H1 (cell line): ENCODE results near the gene AATK. TPM values are rescaled to one million over a fixed set of nuclear protein-coding genes. Genes with fewer than 3 reads are reported as not detected.

Experiments used
- EZH2 ChIP-seq: fragments of 200-600 bp; sonication (generic); IDR thresholded peaks from 2 replicates; pipeline ENCODE4 v1.7.1; 2012; ENCODE audit warnings: low read depth, mild to moderate bottlenecking, moderate library complexity, low read length, inconsistent platforms; ENCODE audit not compliant: severe bottlenecking
- FOSL1 ChIP-seq: IDR thresholded peaks from 2 replicates; pipeline ENCODE4 v1.6.1; 2011; ENCODE audit warnings: mild to moderate bottlenecking, low read depth, low read length, moderate library complexity; ENCODE audit not compliant: insufficient read depth
- JUND ChIP-seq: IDR thresholded peaks from 2 replicates; pipeline ENCODE4 v1.6.1; 2011; ENCODE audit warnings: mild to moderate bottlenecking, improper control_type of control experiment, low read length
- KDM4A ChIP-seq: IDR thresholded peaks from one replicate; pipeline ENCODE4 v1.7.1; 2012; ENCODE audit warnings: low read depth, mild to moderate bottlenecking, moderate library complexity, low read length, inconsistent platforms; ENCODE audit not compliant: severe bottlenecking
- SIRT6 ChIP-seq: IDR thresholded peaks from one replicate; pipeline ENCODE4 v1.7.1; 2012; ENCODE audit warnings: low read length, inconsistent platforms
- TAF1 ChIP-seq: IDR thresholded peaks from 2 replicates; pipeline ENCODE4 v1.6.1; 2011; ENCODE audit warnings: mild to moderate bottlenecking, low read depth, low read length
- TAF7 ChIP-seq: optimal IDR thresholded peaks from 2 replicates; pipeline ENCODE3; 2011; ENCODE audit warnings: low read depth, mild to moderate bottlenecking, inconsistent platforms, low read length, moderate library complexity, borderline replicate concordance
- TCF12 ChIP-seq: IDR thresholded peaks from 2 replicates; pipeline ENCODE4 v1.6.1; 2011; ENCODE audit warnings: low read depth, mild to moderate bottlenecking, low read length
- polyA plus RNA-seq, 7 experiments: library from polyadenylated mRNA; depleted of rRNA in 3 of 7; stranded (reverse) in 5 of 7; unstranded in 2 of 7; fragments of >200 nt in 5 of 7; fragments of 200-250 nt in 2 of 7; gene quantifications; 1 replicate in 5 of 7; 2 replicates in 1 of 7; 4 replicates in 1 of 7; pipeline versions ENCODE4 v1.2.1 to v1.2.3, GENCODE V29; 2011 to 2013; ENCODE audit warnings: missing spikeins in 2 of 7, mixed read lengths in 2 of 7
- total RNA-seq: library from RNA; stranded (reverse); fragmentation: NEBNext Ultra II Directional; extraction: Animal tissue kit (Norgen Biotek cat#: 25700); gene quantifications from 2 replicates; pipeline ENCODE4 v1.2.1, GENCODE V29; 2021
- TF ChIP-seq, protein P1 (sequence below): IDR thresholded peaks from 2 replicates; pipeline ENCODE4 v1.6.1; 2012; ENCODE audit warnings: inconsistent platforms

Gene AATK
- total and polyA plus RNA-seq, 2 of the 8 experiments (the other 6 are each of a cell fraction or from before 2014, with no cell fraction given): 1.7 to 3.5 TPM

DNA sequence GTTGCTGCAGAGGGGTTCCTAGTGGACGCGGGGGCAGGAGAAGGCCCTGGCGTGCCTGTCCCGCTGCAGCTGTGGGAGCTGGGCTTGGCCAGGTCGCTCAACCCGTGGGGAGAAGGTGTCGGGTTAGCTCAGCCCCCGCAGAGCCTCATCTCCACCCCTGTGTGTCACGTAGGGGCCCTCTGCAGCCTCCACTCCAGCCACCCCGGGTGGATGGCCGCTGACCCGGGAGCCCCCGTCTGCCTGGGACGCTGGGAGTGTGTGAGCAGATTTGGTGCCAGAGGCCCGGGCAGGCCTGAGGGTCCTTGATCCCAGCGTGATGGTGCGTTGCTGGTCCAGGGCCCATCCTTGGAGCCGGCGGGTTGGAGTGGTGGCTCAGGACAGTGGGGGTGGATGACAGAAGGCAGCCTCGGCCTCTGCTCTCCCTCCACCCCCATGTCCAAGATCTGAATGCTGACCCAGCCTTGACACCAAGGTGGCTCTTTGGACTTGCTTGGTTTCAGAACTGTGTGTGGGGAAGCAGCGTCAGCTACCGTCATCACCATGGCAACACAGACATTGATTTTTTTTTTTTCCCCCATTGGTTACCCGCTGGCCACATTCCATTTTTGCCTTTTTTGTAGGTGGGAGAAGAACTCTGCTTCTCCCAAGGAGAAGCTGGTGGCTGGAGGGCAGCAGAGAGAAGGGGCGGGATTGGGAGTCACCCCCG lies 95.3 kb downstream of the AATK start (continued):
- TF ChIP-seq, protein P1, sequence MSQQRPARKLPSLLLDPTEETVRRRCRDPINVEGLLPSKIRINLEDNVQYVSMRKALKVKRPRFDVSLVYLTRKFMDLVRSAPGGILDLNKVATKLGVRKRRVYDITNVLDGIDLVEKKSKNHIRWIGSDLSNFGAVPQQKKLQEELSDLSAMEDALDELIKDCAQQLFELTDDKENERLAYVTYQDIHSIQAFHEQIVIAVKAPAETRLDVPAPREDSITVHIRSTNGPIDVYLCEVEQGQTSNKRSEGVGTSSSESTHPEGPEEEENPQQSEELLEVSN: no peak
- TF ChIP-seq TCF12 (no peak), TAF1 (no peak), EZH2 (no peak), KDM4A (no peak), FOSL1 (no peak), JUND (no peak), SIRT6 (no peak), TAF7 (no peak)
